ENCODE measurements around the gene DPYSL5.

Gene DPYSL5

GRCh38 chr2:26860211-26860850 is 12.4 kb downstream of the DPYSL5 start:
- no peak for TF ChIP-seq CTCF (IDR thresholded peaks at IDR 0.05; ENCODE audit: insufficient read depth, low read length, poor library complexity, severe bottlenecking)
- DNase-seq (ENCODE audit: extremely low read depth, insufficient read length) = no peak
- no peaks in the 10 kb centered on the region for H3K36me3 ChIP-seq (ENCODE audit: control insufficient read depth, insufficient read depth, low read length)
- H3K4me3 ChIP-seq (replicated peaks; ENCODE audit: low read depth, low read length) = no peak overlapping the region
- H3K27me3 ChIP-seq (replicated peaks; ENCODE audit: control insufficient read depth, insufficient read depth, low read length) = peaks cover 2% of the 10 kb centered on the region

- DNase-seq (ENCODE audit: extremely low read depth, insufficient read length) = no peak
- Histone ChIP-seq H3K36me3 (ENCODE audit: control insufficient read depth, insufficient read depth, low read length) (no peaks in the 10 kb centered on the region), H3K4me3 (replicated peaks; ENCODE audit: low read depth, low read length) (no peak overlapping the region), H3K27me3 (replicated peaks; ENCODE audit: control insufficient read depth, insufficient read depth, low read length) (peaks cover 2% of the 10 kb centered on the region)
- TF ChIP-seq CTCF (IDR thresholded peaks at IDR 0.05; ENCODE audit: insufficient read depth, low read length, poor library complexity, severe bottlenecking) = no peak
These were observed 13.8 kb downstream of the DPYSL5 start for GRCh38 chr2:26861610-26862224.

- no peak for TF ChIP-seq CTCF (IDR thresholded peaks at IDR 0.05; ENCODE audit: insufficient read depth, low read length, poor library complexity, severe bottlenecking)
- Histone ChIP-seq H3K27me3 (replicated peaks; ENCODE audit: control insufficient read depth, insufficient read depth, low read length) (no peaks in the 10 kb centered on the region; the same call in 1 of the 2 replicates), H3K36me3 (ENCODE audit: control insufficient read depth, insufficient read depth, low read length) (no peaks in the 10 kb centered on the region), H3K4me3 (replicated peaks; ENCODE audit: low read depth, low read length) (no peak overlapping the region)
- no peak for DNase-seq (ENCODE audit: extremely low read depth, insufficient read length)
These were observed 16.3 kb downstream of the DPYSL5 start for GRCh38 chr2:26864226-26864625.

GRCh38 chr2:26864646-26865045 is 16.7 kb downstream of the DPYSL5 start:
- no peak for TF ChIP-seq CTCF (IDR thresholded peaks at IDR 0.05; ENCODE audit: insufficient read depth, low read length, poor library complexity, severe bottlenecking)
- Histone ChIP-seq H3K36me3 (ENCODE audit: control insufficient read depth, insufficient read depth, low read length) (no peaks in the 10 kb centered on the region), H3K27me3 (replicated peaks; ENCODE audit: control insufficient read depth, insufficient read depth, low read length) (no peaks in the 10 kb centered on the region; the same call in 1 of the 2 replicates), H3K4me3 (replicated peaks; ENCODE audit: low read depth, low read length) (no peak overlapping the region)
- no peak for DNase-seq (ENCODE audit: extremely low read depth, insufficient read length)

GRCh38 chr2:26870585-26871095 is 22.7 kb downstream of the DPYSL5 start:
- Histone ChIP-seq H3K27me3 (replicated peaks; ENCODE audit: control insufficient read depth, insufficient read depth, low read length) (no peaks in the 10 kb centered on the region), H3K36me3 (ENCODE audit: control insufficient read depth, insufficient read depth, low read length) (no peaks in the 10 kb centered on the region), H3K4me3 (replicated peaks; ENCODE audit: low read depth, low read length) (no peak overlapping the region)
- no peak for DNase-seq (ENCODE audit: extremely low read depth, insufficient read length)
- TF ChIP-seq CTCF (IDR thresholded peaks at IDR 0.05; ENCODE audit: insufficient read depth, low read length, poor library complexity, severe bottlenecking) = no peak
